A549 (cell line): ENCODE data around the gene CLMN.

Source experiments
- CTCF ChIP-seq: fragments of >200 bp; sonication (Bioruptor Twin); formaldehyde crosslinking; IDR thresholded peaks from 3 replicates; pipeline ENCODE4 v1.5.1; 2016
- E2F6 ChIP-seq: IDR thresholded peaks from 2 replicates; pipeline ENCODE4 v1.6.1; 2012; ENCODE audit warnings: low read depth, borderline replicate concordance
- EHMT2 ChIP-seq: fragments of 200-600 bp; sonication (generic); IDR thresholded peaks from 2 replicates; pipeline ENCODE4 v1.6.1; 2016; ENCODE audit warnings: antibody characterized with exemption, low read depth, mild to moderate bottlenecking, moderate library complexity
- EP300 ChIP-seq, 2 experiments: fragments of >200 bp; sonication (Bioruptor Twin); formaldehyde crosslinking; IDR thresholded peaks; 2 replicates in 1 of 2; 3 replicates in 1 of 2; pipeline ENCODE4 v1.6.1; 2016 to 2017
- RFX5 ChIP-seq: fragments of 450-650 bp; IDR thresholded peaks from 2 replicates; pipeline ENCODE4 v1.7.1; 2014; ENCODE audit warnings: antibody characterized with exemption, mild to moderate bottlenecking, moderate library complexity
- TF ChIP-seq, protein P1 (sequence below): fragments of 200-600 bp; sonication (generic); IDR thresholded peaks from 2 replicates; pipeline ENCODE4 v1.6.1; 2016; ENCODE audit warnings: antibody characterized with exemption, mild to moderate bottlenecking, moderate library complexity
- TF ChIP-seq, protein P2 (sequence below): IDR thresholded peaks from 2 replicates; pipeline ENCODE4 v1.6.1; 2012

- no peak for TF ChIP-seq CTCF
- TF ChIP-seq E2F6: no peak
- TF ChIP-seq RFX5: no peak
- no peak for TF ChIP-seq EP300 (IDR thresholded peaks at IDR 0.05)
- TF ChIP-seq, protein P1, sequence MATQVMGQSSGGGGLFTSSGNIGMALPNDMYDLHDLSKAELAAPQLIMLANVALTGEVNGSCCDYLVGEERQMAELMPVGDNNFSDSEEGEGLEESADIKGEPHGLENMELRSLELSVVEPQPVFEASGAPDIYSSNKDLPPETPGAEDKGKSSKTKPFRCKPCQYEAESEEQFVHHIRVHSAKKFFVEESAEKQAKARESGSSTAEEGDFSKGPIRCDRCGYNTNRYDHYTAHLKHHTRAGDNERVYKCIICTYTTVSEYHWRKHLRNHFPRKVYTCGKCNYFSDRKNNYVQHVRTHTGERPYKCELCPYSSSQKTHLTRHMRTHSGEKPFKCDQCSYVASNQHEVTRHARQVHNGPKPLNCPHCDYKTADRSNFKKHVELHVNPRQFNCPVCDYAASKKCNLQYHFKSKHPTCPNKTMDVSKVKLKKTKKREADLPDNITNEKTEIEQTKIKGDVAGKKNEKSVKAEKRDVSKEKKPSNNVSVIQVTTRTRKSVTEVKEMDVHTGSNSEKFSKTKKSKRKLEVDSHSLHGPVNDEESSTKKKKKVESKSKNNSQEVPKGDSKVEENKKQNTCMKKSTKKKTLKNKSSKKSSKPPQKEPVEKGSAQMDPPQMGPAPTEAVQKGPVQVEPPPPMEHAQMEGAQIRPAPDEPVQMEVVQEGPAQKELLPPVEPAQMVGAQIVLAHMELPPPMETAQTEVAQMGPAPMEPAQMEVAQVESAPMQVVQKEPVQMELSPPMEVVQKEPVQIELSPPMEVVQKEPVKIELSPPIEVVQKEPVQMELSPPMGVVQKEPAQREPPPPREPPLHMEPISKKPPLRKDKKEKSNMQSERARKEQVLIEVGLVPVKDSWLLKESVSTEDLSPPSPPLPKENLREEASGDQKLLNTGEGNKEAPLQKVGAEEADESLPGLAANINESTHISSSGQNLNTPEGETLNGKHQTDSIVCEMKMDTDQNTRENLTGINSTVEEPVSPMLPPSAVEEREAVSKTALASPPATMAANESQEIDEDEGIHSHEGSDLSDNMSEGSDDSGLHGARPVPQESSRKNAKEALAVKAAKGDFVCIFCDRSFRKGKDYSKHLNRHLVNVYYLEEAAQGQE: no peak
- no peak for TF ChIP-seq EHMT2
- TF ChIP-seq, protein P2, sequence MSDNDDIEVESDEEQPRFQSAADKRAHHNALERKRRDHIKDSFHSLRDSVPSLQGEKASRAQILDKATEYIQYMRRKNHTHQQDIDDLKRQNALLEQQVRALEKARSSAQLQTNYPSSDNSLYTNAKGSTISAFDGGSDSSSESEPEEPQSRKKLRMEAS: no peak
Measured at GRCh38 chr14:95183532-95184412, 135.9 kb downstream of the CLMN start.
